ENCODE data around the gene TTC24. TPM values are rescaled to one million over a fixed set of nuclear protein-coding genes. Genes with fewer than 3 reads are reported as not detected.
"Not testable (repeated sequence)": the region's sequence is repeated elsewhere in the genome, so short reads cannot be mapped to it uniquely, and the experiment has no call there.

The TTC24 gene
- not detected for total RNA-seq

DNA sequence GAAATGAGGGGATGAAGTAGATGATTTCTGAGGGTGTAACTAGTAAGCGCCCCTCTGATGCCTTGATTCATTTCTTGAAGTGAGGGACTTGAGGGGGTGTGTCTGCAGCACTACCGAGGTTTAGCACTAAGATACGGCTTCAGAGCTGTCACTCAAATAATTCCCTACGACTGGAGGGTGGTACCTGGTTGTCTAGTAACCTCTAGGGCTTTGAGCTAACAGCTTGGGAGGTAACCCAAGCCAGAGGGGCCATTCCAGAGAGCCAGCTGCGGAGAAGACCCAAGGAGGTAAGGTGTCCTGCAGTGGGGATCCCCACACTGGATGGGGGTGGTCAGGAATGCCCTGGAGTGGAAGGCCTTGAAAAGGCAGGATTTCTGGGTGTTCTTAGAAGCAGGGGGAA is at the start of gene TTC24:
Gene TTC24 (plus strand): TSS at position 252 of the 400 bp plus-strand sequence. CDS start 1,642 bp downstream, outside the sequence.
- DNase-seq, result no peak

DNA sequence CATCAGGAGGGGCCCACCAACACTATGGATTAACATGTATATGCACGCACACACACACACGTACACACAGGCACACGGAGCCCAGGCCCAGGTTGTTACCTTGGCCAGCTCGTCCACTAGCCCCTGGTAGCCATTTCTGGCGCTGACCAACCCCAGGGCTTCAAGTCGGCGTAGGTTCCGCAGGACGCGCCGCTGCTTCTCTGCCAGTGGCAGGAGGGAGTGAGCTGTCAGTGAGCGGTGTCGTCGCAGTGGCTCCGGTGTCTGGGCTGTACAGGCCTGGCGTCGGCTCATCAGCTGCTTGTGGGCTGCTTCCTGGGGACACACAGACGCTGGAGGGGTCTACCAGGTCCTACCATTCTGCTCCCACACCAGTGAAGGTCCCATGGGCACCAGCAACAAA is 49.5 kb upstream of the TTC24 start:
- DNase-seq, result no peak

DNA sequence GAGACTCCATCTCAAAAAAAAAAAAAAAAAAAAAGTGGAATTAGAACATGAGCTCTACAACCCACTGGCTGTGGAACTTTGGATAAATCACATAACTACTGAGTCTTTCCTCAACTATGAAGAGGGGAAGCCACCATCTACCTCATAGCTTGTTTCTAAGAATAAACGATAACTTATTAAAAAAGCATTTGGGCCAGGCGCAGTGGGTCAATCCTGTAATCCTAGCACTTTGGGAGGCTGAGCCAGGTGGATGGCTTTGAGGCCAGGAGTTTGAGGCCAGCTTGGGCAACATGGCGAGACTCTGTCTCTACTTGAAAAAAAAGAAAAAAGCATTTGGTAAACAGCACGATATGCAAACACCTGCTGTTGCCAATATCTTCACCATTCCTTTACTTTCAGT is 47.1 kb upstream of the TTC24 start:
- no peak for DNase-seq

DNA sequence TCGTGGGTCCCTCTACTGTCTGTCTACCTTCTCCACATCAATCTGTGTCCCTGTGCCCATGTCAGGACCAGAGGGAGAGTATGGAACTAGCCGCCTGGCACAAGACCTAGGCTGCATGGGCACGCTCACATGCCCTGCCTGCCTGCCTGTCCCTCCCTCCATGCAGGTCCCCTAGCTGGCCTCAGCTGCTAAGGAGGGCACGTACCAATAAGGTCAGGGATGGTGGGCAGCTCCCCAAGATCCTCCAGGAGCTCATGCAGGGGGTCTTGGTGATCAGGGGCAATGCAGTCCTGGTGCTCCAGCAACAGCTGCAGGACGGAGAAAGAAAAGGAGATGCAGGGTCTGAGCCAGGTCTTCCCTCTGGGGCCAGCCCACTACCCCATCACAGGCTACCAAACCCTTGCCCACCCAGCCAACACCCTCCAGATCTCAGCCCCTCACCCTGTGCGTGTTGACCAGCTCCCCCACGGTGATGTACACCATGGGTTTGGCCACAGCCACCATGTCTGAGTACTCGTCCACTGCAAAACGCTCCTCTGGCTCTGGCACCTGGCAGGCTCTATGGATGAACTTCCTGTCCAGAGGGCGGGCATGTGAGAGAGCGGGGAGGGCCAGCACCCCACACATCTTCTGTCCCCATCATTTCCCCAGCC is 45.8 kb upstream of the TTC24 start:
- no peak for DNase-seq

DNA sequence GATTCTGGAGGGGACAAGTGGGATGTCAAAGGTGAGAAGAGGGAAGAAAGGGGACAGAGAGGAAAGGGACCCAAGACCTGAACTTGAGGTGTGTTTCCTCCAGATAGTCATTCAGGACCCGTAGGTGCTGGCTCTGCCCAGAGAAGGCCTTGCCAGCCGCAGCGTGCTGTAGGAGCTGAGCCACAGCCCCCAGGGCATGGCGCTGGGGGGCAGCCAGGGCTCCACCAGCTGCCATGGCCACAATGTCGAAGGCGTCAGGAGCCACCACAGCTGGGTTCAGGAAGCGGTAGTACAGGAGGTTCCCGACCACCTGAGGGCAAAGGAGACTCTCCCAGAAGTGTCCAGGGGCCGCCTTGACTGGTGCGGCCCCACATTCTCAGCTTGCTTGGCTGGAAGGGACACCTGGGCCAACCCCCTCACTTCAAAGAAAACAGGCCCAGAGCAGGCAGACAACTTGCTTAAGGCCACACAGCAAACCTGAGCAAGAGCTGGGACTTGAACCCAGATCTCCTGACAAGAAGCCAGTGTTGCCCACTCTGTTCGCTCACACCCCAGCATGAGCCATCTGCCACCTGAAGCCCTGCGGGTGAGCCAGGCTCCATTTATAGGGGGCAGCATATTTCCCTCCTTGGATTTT is 45.0 kb upstream of the TTC24 start:
- DNase-seq, result no peak

DNA sequence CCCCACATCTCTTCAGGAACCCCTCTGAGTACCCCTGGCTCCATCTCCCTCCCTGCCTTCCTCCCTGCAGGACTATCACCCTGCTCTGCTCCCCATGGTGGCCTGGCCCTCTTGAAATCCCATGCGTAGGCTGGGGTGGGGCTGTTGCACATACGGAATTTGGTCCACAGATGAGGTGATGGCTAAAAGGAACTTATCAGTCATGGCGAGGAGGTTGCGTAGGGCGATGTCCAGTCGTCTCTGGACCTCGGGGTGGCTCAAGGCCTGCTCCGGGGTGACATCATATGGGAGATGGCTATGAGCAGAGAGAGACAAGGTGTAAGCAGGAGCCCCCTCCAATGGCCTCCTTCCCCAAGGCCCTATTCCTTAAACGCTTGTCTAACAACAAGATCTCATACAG is 42.5 kb upstream of the TTC24 start:
- no peak for DNase-seq

DNA sequence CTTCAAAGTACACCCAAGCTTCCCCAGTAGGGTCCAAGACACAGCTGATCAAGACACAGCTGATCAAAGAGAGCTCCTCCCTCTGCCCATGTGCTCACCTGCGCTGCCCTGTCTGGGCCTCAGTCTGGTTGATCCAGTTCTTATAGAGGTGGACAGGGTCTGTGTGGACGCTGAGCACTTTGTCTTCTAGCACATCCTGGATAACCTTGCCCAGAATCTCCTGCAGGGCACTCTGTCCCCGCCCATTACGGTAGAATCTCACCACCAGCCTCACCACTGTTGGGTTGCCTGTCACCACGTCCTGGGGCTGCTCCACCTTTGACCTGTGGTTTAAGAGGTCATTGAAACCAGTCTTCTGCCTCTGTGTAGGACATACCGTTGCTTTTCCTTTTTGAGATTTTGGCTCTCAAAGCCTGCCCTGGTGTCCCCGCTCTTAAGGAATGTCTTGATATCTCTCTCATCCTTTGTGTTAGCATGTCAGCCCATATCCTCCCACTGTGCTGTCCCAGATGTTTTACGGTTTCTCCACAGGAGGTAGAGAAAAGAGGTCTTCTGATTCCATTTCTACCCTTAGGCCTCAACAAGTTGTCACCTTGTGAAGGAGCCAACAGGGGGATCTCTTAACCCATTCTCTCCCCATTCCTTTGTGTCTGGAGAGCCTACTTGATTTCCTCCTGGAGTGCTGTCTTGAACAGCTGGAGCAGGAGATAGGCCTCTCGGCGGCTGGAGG is 40.6 kb upstream of the TTC24 start:
- no peak for DNase-seq

DNA sequence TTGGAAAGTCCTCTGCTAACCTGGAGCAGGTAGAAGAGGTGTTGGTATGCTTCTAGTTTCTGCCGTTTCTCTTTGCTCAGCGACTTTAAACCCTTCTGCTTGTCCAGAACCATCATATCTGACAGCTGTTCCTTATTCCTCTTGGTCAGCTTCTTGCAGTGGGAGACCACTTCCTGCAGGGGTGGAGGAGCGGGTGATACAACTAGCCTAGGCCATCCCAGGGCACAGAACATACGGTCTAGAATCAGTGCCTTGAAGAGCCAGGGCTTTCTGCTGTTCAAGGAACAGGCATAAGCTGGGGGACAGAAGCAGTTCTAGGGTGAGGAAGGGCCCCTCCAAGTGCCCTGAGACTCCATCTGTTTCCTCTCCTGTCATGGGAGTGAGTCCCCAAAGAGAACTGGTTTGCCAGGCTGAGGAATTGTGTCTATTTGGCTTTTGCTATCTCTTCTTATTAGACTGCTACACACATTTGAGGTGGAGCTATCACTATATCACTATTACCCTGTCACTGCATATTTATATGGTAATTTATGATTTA is 39.6 kb upstream of the TTC24 start:
- no peak for DNase-seq

DNA sequence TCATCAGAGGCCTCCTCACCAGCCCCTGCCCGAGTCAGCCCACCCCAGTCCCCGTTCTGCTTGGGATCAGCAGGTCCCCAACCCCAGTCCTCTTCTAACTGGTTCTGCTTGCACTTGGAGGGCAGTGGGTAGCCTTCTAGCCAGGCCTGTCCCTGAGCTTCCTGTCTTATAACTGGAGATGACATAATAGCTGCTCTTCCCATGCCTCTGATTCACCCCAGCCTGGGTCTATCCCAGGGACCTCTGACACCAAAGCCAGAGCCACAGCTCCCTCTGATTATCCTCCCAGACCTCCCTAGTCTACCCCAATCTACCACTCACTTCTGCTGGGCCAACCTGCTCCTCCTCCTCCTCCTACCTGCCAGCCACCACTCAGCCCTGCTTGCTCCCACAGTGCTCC is 38.6 kb upstream of the TTC24 start:
- no peak for DNase-seq

DNA sequence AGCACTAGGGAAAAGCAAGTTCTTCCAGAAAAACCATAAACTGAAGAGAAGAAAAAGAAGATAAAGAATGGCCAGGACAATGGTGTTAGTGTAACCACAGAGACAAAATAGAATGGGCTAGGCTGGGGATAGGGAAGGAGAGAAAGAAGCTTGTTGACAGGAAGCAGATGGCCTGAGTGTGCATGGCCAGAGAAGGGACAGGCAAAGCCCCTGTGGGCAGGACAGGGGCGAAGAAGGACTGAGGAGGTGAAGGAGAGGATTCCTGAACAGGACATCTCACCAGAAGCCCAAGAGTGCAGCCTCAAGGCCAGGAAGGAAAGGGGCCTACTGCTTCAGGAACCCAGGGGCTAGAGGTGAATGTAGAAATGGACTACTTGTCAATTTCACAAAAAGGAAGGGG is 36.5 kb upstream of the TTC24 start:
- no peak for DNase-seq

DNA sequence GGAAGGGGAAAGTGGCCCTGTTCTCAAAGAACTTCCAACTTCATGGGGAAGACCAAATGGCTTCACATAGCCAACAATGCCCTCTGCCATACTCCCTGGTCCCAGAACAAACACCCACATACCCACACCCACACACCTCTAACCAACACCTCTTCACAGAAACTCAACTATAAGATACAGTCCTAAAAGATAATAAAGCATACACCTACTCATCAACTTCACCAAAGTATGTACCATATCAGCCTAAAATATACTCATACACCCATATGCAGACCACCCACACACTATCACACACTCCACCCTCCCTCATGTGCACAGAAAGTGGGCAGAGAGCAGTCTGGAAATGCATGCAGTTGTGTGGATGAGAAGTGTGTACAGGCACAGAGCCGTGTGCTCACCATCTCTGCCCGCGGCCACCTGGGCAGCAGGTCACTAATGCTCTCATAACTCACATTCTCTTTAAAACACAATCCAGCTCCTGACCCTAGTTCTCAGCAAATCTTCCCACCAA is 34.9 kb upstream of the TTC24 start:
- no peak for DNase-seq

DNA sequence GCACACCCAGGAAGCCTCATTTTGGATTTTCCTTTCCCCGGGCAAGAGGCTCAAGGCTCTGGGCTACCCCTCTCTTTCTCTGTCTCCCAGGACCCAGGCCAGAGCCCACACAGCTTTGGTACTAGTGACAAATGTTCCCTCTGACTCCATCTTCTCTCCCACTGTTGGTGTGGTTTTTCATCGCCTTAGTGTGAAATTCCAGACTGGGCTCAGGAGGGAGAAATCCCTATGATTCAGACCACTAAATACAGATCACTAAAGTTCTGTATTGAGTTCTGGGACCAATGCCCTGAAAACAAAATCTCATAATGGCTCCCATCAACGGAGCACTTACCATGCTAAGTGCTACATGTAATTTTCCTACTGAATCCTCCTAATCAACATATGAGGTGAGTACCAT is 33.3 kb upstream of the TTC24 start:
- no peak for DNase-seq

DNA sequence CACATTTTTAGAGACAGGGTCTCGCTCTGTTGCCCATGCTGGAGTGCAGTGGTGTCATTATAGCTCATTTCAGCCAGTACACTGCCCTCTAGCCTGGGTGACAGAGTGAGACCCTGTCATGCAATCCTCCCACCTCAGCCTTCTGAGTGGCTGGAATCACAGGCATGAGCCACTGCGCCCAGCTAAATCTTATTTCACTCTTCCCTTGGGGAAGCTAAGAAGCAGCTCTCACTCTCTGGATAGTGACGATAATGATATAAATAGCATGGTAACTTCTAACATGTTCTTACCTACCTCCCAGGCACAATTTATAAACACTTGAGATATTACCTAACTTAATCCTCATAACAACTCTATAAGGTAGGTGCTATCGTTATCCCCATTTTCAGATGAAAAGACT is 32.1 kb upstream of the TTC24 start:
- no peak for DNase-seq

DNA sequence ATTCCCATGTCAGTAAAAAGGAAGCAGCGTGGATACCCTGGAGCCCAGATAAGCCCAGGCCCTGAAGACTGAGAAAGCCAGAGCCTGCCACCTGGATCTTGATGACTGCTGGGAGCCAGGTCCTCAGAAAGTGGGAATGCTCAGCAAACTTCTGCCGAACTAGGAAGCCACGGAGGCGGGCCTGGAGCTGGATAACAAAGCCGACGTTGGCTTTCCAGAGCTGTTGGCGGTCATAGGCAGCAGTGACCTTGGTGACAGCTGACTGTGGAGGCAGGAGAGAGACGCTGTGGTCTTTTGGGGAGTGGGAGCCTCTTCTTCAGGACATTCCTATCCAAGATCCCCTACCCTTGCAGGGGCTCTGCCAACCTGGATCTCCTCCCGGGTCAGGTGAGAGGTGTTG is 31.5 kb upstream of the TTC24 start:
- DNase-seq, result no peak

DNA sequence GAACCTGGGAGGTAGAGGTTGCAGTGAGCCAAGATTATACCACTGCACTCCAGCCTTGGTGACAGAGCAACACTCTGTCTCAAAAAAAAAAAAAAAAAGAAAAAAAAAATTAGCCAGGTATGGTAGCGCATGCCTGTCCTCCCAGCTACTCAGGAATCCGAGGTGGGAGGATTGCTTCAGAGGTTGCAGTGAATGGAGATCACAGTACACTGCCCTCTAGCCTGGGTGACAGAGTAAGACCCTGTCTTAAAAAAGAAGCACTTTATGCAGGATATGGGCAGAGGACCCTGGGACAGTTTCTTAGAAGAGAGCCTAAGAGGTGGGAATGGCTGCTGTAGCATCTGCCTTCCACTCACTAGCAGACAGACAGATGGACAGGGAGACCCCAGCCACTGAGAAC is 30.1 kb upstream of the TTC24 start:
- DNase-seq, result no peak

DNA sequence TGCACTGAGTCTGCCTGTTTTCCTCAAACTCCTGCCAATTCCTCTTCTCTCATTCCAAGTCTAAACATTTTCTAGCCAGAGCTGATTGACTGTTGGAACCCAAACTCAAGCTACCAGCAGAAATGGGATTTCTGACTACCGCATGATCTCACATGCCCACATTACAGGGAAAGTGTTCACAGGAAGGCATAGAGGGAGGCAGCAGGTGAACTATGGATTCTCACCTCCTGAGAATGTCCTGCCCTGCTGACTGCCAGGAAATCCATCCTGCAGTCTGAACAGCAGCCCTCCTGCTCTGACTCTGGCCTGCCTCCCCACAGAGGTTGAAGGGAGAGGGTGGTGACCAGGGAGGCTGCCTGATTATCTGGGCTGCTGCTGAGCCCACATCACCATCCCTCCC is 29.7 kb upstream of the TTC24 start:
- no peak for DNase-seq

DNA sequence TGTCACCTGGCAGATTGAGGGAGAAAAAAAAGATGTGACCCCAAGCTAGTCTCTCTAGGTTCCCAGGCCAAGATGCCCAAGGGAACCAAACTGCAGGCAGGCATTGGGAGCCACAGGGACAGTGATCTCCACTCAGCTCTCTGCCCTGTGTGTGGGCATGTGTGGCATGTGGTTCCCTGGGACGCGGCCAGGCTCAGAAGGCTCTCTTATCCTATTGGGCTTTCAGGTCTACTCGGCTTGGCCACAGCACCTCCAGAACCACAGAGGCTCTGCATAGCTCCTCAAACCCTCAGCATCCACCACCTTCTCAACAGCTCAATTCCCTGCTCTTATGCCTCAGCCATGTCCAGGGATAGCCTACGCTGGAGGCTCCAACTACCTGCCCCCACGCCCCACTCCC is 29.2 kb upstream of the TTC24 start:
- no peak for DNase-seq

DNA sequence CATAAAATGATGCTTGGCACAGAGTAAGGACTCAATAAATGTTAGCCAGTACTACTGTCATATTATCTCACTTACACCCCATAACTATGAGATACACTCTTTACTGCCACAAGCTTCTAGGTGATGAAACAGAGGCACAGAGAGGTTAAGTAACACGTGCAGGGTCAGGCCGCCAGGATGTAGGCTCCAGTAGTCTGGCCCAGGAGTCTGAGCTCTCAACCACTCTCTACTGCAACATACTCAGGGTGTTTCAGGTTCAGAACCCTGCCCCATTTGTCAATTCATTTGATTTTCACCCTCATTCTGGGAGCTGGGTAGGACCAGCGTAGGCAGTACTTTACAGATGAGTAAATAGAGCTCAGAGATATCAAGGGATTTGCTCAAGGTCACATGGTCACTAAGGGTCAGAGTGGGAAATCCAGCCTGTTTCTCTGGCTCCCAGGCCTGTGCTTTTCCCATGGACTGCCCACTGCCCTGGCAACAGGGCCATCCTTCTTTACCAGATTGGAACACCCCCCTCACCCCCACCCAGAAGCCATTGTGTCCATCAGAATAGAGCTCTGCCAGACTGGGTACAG is 28.4 kb upstream of the TTC24 start:
- DNase-seq, result no peak

DNA sequence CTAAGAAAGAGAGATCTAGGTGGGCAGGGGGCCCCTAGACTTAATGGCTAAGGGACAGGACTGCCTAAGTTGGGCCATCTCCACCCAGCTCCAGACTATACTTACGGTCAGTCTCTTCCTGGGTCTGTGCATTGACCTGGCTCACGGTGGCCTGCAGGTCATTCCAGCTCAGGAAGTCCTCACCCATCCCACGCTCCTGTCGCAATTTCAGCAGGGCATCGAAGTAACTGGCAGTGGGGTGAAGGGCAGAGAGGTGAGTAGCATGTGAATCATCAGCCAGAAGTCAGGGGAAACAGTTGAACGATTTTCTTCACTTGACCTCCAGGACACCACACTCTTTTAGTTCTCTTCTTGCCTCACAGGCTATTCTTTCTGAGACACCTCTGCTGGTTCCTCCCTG is 27.7 kb upstream of the TTC24 start:
- DNase-seq, result no peak

DNA sequence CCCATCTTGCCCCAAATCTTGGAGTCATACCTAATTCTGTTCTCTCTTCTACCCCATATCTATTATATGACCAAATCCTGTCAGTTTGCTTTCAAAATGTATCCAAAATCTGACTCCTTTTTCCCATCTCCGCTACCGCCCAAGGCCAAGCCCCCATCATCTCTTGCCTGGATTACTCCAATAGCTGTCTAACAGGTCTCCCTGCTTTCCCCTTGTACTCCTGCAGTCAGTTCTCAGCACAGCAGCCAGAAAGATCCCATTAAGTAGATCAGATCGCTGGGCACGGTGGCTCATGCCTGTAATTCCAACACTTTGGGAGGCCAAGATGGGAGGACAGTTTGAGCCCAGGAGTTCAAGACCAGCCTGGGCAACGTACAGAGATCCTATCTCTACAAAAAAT is 27.0 kb upstream of the TTC24 start:
- no peak for DNase-seq

DNA sequence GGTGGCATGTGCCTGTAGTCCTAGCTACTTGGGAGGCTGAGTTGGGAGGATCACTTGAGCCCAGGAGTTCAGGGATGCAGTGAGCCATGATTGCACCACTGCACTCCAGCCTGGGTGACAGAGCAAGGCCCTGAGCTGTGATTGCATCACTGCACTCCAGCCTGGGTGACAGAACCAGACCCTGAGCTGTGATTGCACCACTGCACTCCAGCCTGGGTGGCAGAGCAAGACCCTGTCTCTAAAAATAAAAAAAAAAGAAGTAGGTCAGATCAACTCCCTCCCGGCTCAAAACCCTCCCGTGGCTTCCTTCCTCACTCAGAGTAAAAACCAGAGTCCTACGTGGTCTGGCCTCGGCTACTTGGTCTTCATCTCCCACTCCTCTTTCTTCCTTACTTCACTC is 26.6 kb upstream of the TTC24 start:
- DNase-seq, result not testable (repeated sequence)

DNA sequence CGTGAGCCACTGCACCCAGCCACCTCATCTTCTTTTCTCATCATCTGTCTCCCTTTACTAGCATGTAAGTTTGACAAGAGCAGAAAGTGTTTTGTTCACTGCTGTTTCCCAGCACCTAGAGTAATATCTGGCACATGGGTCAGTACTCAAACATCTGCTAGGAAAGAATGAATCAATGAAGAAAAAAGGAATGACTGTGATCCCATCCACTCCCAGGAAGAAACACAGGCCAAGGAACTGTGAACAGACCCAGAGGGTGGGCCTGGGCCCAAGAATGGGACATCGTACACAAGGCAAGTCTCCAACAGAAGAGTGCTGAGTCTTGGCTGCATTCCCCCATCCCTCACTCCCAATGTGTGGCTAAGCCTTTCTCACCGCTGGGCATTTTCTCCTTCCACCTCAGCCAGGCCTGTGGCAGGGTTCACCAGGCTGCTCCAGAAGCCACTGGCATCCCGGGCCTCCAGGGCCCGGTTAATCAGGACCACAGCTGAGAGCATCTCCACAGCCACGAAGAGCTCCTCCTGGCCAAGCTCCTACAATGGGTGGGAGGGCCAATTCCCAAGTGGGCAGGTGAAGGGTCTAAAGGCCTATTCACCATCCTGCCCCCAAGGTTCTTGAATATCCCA is 25.6 kb upstream of the TTC24 start:
- no peak for DNase-seq

DNA sequence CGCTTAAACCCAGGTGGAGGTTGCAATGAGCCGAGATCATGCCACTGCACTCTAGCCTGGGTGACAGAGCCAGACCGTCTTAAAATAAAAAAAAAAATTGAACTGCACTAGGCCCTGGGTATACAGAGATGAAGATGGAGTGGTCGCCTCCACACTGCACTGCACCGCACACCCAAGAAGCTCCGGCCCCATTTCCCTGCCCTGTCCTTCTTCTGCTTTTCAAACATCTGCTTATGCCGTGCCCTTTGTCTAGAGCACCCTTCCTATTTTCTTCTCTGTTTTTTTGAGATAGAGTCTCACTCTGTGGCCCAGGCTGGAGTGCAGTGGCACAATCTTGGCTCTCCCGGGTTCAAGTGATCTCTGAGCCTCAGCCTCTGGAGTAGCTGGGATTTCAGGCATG is 24.6 kb upstream of the TTC24 start:
- DNase-seq, result no peak

Data from skin of body (tissue), 2 donors.